Transverse colon (tissue), 4 donors: ENCODE measurements around the gene GALNT2. TPM values are rescaled to one million over a fixed set of nuclear protein-coding genes. Genes with fewer than 3 reads are reported as not detected.

ENCODE experiments used
- DNase-seq: peaks from one replicate; pipeline ENCODE4 v3.0.0-alpha.2; 2019
- H3K27ac ChIP-seq, 4 donors: fragments of 200-600 bp; sonication (generic); 2 replicates each; pipeline ENCODE4 v1.5.1; 2016 to 2018; ENCODE audit warnings: inconsistent platforms in 4 of 4
- H3K27me3 ChIP-seq: fragments of 200-600 bp; sonication (generic); 2 replicates; pipeline ENCODE4 v1.5.1; 2017; ENCODE audit warnings: inconsistent platforms
- H3K36me3 ChIP-seq, 4 donors: fragments of 200-600 bp; sonication (generic); 2 replicates each; pipeline ENCODE4 v1.5.1; 2017 to 2019; ENCODE audit warnings: inconsistent platforms in 4 of 4
- H3K4me1 ChIP-seq, 4 donors: fragments of 200-600 bp; sonication (generic); 2 replicates each; pipeline ENCODE4 v1.5.1; 2017 to 2020; ENCODE audit warnings: inconsistent platforms in 4 of 4
- H3K4me3 ChIP-seq, 4 donors: fragments of 200-600 bp; sonication (generic); 1 replicate in 1 of 4; 2 replicates in 3 of 4; pipeline versions ENCODE4 v1.5.1 to v1.6.1; 2017 to 2019; ENCODE audit warnings: inconsistent platforms in 4 of 4
- H3K9me3 ChIP-seq, 2 donors: fragments of 200-600 bp; sonication (generic); 2 replicates each; pipeline ENCODE4 v1.5.1; 2017 to 2019; ENCODE audit warnings: inconsistent platforms in 2 of 2
- EP300 ChIP-seq: sonication (generic); formaldehyde crosslinking; IDR thresholded peaks from one replicate; pipeline ENCODE4 v1.6.1; 2017; ENCODE audit warnings: antibody characterized with exemption, low read depth
- POLR2A ChIP-seq: fragments of 450-650 bp; IDR thresholded peaks from one replicate; pipeline ENCODE4 v1.6.1; 2016; ENCODE audit warnings: antibody characterized with exemption, mild to moderate bottlenecking, moderate library complexity
- POLR2AphosphoS5 ChIP-seq, 3 donors: sonication (generic); formaldehyde crosslinking; IDR thresholded peaks; one replicate each; pipeline ENCODE4 v1.6.1; 2016; ENCODE audit warnings: antibody characterized with exemption in 3 of 3
- WGBS, 2 donors: methylation state at CpG; one replicate each; pipeline ENCODE4 v1.1.5; 2018; ENCODE audit warnings: low coverage in 1 of 2; 5-methylcytosine and 5-hydroxymethylcytosine counted together
- in situ Hi-C, 4 donors: fragments of 200-750 bp; cut with MboI; loops; one replicate each; pipeline versions ENCODE4 v1.15.0 to v1.15.1; 2017; ENCODE audit warnings: low sequenced_read_pairs in 3 of 4, low pct_ligation_motif_present in 1 of 4, low pct_unique_long_range_greater_than_20kb in 1 of 4
- intact Hi-C: fragments of 100-400 bp; cut with DNase I; formaldehyde crosslinking; loops from one replicate; pipeline ENCODE4 v1.15.1; 2023; ENCODE audit warnings: low total_unique reads
- total RNA-seq, 4 donors: library from RNA; depleted of rRNA; stranded (reverse); fragments of >200 nt; gene quantifications; one replicate each; pipeline ENCODE4 v1.1.0, GENCODE V29; 2016
- TF ChIP-seq, protein P1 (sequence below), 5 experiments: fragments of 200-600 bp in 3 of 5; fragments of 450-650 bp in 2 of 5; sonication (generic) in 3 of 5; IDR thresholded peaks; 1 replicate in 2 of 5; 2 replicates in 3 of 5; pipeline ENCODE4 v1.5.1; 2016 to 2017; ENCODE audit warnings: antibody characterized with exemption in 5 of 5, inconsistent platforms in 3 of 5, mild to moderate bottlenecking in 2 of 5, moderate library complexity in 1 of 5

Gene GALNT2
- total RNA-seq, 4 donors from 2014 or later = 16.5 to 48.8 (median 36.8) TPM

DNA sequence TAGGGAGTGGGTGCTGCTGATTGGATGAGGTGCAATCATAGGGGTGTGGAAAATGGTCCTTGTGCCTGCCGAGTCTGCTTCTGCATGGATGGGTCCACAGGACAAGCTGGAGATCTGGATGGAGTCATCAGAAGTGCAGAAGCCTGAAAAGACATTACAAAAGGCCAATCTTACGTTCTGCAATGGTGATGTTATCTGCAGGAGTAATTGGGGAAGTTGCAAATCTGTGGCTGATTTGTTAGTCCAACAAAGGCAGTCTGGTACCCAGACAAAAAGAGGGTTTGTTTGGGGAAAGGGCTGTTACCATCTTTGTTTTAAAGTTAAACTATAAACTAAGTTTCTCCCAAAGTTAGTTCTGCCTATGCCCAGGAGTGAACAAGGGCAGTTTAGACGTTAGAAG lies 192.6 kb downstream of the GALNT2 start:
- WGBS, 2 donors = 86 to 91% methylated on average over 2 to 3 of the region's 3 CpGs
- intact Hi-C loops = no loop called here
- no peak for TF ChIP-seq EP300
- TF ChIP-seq POLR2AphosphoS5 (IDR thresholded peaks at IDR 0.05) = no peak
- TF ChIP-seq, protein P1, sequence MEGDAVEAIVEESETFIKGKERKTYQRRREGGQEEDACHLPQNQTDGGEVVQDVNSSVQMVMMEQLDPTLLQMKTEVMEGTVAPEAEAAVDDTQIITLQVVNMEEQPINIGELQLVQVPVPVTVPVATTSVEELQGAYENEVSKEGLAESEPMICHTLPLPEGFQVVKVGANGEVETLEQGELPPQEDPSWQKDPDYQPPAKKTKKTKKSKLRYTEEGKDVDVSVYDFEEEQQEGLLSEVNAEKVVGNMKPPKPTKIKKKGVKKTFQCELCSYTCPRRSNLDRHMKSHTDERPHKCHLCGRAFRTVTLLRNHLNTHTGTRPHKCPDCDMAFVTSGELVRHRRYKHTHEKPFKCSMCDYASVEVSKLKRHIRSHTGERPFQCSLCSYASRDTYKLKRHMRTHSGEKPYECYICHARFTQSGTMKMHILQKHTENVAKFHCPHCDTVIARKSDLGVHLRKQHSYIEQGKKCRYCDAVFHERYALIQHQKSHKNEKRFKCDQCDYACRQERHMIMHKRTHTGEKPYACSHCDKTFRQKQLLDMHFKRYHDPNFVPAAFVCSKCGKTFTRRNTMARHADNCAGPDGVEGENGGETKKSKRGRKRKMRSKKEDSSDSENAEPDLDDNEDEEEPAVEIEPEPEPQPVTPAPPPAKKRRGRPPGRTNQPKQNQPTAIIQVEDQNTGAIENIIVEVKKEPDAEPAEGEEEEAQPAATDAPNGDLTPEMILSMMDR (IDR thresholded peaks at IDR 0.05) = no peak
- no peak for TF ChIP-seq POLR2A

DNA sequence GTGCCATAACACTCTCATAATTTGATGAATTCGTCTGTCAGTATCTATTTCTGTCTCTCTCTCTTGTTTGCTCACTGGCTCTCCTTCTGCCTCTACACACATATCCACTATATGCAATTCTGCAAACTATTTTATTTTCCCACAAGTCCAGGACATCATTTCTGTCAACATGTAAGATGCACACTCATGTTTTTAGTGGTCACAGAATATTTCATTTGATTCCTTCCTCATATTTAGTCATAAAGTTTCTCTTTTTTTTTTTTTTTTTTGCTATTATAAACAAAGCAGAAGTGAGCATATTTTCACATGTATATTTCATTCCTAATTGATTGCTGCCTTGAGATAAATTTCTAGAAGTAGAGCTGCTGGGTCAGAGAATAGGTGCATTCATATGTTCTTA lies 193.8 kb downstream of the GALNT2 start:
- WGBS, 2 donors = 43 to 76% methylated on average over 1 of the region's 1 CpG
- Histone ChIP-seq H3K36me3 (peaks cover 0 to 37% (median 11%) of the 10 kb centered on the region in 4 donors), H3K4me3 (no peak overlapping the region), H3K27me3 (no peaks in the 10 kb centered on the region), H3K4me1 (no peaks in the 10 kb centered on the region), H3K27ac (no peak overlapping the region), H3K9me3 (no peaks in the 10 kb centered on the region)
- intact Hi-C loops (no loop called here), in situ Hi-C loops (no loop called here)
- no peak for DNase-seq
- TF ChIP-seq POLR2A (no peak), EP300 (no peak), POLR2AphosphoS5 (IDR thresholded peaks at IDR 0.05) (no peak)
- TF ChIP-seq, protein P1 (IDR thresholded peaks at IDR 0.05) = no peak

More for the DNA sequence above, 192.6 kb downstream of the GALNT2 start:
- Histone ChIP-seq H3K27ac (no peak overlapping the region), H3K27me3 (no peaks in the 10 kb centered on the region), H3K4me3 (no peak overlapping the region), H3K9me3 (no peaks in the 10 kb centered on the region), H3K4me1 (no peaks in the 10 kb centered on the region), H3K36me3 (peaks cover 0 to 28% (median 10%) of the 10 kb centered on the region in 4 donors)
- no peak for DNase-seq
- in situ Hi-C loops = no loop called here

DNA sequence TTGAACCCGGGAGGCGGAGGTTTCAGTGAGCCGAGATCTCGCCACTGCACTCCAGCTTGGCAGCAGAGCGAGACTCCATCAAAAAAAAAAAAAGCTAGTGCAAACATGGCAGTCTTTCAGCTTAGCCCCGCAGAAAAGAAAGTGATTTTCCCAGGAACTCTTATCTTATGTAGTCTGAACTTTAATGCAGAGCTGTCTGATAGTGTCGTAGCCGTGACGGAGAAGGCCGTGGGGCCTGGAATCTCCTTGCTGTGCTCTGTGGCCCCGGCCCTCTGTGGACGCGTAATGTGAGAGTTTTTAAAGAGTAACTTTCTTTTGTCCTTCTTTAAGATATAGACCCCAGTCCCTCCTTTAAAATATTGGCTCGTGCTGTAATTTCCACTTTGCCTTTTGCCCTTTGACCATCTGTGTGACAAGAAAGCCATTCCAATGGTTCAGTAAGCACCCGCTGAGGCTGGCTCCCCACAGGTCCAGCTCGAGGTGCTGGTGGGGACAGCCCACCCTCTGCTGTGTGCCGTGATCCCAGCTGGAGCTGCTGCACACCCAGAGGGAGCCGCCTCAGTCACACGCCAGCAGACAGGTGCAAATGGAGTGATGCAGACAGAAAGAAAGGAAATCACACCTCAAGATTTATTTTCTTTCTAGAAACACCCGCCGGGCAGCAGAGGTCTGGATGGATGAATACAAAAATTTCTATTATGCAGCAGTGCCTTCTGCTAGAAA lies 195.1 kb downstream of the GALNT2 start:
- TF ChIP-seq POLR2A = no peak
- TF ChIP-seq, protein P1 (IDR thresholded peaks at IDR 0.05) = no peak
- Histone ChIP-seq H3K27ac (no peak overlapping the region), H3K36me3 (peaks cover 0 to 37% (median 11%) of the 10 kb centered on the region in 4 donors), H3K4me1 (no peaks in the 10 kb centered on the region), H3K9me3 (no peaks in the 10 kb centered on the region), H3K27me3 (no peaks in the 10 kb centered on the region), H3K4me3 (no peak overlapping the region)
- DNase-seq = no peak
- in situ Hi-C loops (no loop called here), intact Hi-C loops (no loop called here)
- 93 to 95% methylated on average over 9 to 21 of the region's 21 CpGs for WGBS, 2 donors

DNA sequence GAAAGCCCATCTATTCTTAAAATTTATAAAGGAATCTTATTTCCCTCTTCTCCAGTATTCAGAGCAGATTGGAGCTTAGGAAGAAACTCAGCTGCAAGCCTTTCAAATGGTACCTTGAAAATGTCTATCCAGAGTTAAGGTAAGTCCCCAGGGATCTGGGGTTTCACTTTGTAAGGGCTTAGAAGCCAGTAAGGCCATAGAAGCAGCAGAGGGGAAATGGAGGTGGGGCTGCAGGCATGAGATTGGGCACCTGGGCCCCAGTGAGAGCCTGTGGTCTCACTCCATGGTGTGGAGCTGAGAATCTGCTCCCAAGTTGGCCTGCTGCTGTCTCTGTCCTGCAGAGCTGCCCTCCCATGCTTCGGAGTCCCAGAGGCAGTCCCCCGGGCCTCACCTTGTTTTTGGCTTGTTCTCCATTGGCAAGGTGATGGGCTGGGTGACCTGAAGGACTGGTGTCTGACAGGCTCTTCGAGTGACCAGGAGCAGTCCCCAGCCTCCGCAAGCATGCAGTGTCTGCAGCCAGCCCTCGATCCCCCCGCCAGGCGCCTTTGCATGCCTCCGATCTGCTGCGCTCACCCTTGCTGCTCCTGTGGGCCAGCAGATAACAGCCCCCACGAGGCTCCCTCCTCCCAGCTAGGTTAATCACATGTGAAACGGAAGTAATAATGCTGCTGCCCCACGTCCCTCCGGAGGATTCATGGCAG lies 196.0 kb downstream of the GALNT2 start:
- H3K4me3 ChIP-seq = no peak overlapping the region
- H3K27ac ChIP-seq = no peak overlapping the region
- in situ Hi-C loops = no loop called here
- WGBS, 2 donors = 89% methylated on average over 13 of the region's 13 CpGs; no CpG with 5 or more reads in 1 of the 2 donors
- TF ChIP-seq EP300 = no peak
- intact Hi-C loops = no loop called here
- H3K4me1 ChIP-seq = peaks cover 0 to 3% (median 0%) of the 10 kb centered on the region in 4 donors
- peaks cover 0 to 37% (median 11%) of the 10 kb centered on the region in 4 donors for H3K36me3 ChIP-seq
- DNase-seq = no peak
- no peaks in the 10 kb centered on the region for H3K27me3 ChIP-seq
- no peaks in the 10 kb centered on the region for H3K9me3 ChIP-seq
